ENCODE data around the gene CCNB3. TPM values are rescaled to one million over a fixed set of nuclear protein-coding genes. Genes with fewer than 3 reads are reported as not detected.
"Not testable (repeated sequence)": the region's sequence is repeated elsewhere in the genome, so short reads cannot be mapped to it uniquely, and the experiment has no call there.

CCNB3 gene
- total RNA-seq, 1 experiment from 2014 or later = 0.64 TPM

- POLR2A ChIA-PET; H3K27ac ChIP-seq (ENCODE audit: low read length); in situ Hi-C loops (cut with HindIII; ENCODE audit: low pct_unique_long_range_greater_than_20kb, low sequenced_read_pairs); BruUV-seq (replicated peaks); H3K9me3 ChIP-seq (ENCODE audit: control insufficient read depth, insufficient read depth, low read depth, low read length); H3K4me1 ChIP-seq (ENCODE audit: control insufficient read depth, insufficient read depth, low read length); H3K27me3 ChIP-seq (ENCODE audit: control insufficient read depth, insufficient read depth, low read length); intact Hi-C loops (cut with micrococcal nuclease; ENCODE audit: unreplicated experiment); CTCF ChIA-PET; DNase-seq (ENCODE audit: low read depth, low spot score); H3K4me3 ChIP-seq (ENCODE audit: low read depth in 2 of 2, low read length in 2 of 2); ATAC-seq; H3K36me3 ChIP-seq (ENCODE audit: control insufficient read depth, insufficient read depth, low read length): not testable (repeated sequence)
- TF ChIP-seq, protein P1, sequence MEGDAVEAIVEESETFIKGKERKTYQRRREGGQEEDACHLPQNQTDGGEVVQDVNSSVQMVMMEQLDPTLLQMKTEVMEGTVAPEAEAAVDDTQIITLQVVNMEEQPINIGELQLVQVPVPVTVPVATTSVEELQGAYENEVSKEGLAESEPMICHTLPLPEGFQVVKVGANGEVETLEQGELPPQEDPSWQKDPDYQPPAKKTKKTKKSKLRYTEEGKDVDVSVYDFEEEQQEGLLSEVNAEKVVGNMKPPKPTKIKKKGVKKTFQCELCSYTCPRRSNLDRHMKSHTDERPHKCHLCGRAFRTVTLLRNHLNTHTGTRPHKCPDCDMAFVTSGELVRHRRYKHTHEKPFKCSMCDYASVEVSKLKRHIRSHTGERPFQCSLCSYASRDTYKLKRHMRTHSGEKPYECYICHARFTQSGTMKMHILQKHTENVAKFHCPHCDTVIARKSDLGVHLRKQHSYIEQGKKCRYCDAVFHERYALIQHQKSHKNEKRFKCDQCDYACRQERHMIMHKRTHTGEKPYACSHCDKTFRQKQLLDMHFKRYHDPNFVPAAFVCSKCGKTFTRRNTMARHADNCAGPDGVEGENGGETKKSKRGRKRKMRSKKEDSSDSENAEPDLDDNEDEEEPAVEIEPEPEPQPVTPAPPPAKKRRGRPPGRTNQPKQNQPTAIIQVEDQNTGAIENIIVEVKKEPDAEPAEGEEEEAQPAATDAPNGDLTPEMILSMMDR (IDR thresholded peaks at IDR 0.05) = peak; percentile 8; the same call in 1 of the 2 replicates
Measured at GRCh38 chrX:50332668-50333067, 128.1 kb downstream of the CCNB3 start.

DNA sequence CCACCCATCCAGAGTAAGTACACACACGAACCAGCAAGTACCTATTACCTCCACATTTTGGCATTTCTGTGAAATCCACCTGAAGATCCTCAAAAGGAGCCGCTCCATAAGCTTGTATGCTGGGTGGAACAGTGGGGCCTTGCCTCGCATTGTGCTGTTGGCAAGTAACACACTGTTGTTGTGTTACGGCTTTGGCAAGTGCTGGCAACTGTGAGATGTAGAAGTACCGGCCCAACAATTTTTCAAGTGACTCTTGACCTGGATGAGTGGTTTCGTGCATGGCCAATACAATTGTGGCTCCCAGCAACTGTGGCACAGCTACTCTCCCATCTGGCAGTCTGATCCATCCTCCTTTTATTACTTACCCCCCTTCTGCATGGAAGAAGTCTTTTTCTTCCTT lies 128.7 kb downstream of the CCNB3 start:
- ATAC-seq = no peak
- Histone ChIP-seq H3K27me3 (ENCODE audit: control insufficient read depth, insufficient read depth, low read length) (no peaks in the 10 kb centered on the region), H3K27ac (ENCODE audit: low read length) (no peak overlapping the region), H3K36me3 (ENCODE audit: control insufficient read depth, insufficient read depth, low read length) (no peaks in the 10 kb centered on the region), H3K4me1 (ENCODE audit: control insufficient read depth, insufficient read depth, low read length) (no peaks in the 10 kb centered on the region), H3K4me3 (ENCODE audit: low read depth in 2 of 2, low read length in 2 of 2) (no peak overlapping the region), H3K9me3 (ENCODE audit: control insufficient read depth, insufficient read depth, low read depth, low read length) (no peaks in the 10 kb centered on the region)
- no peak for DNase-seq (ENCODE audit: low read depth, low spot score)
- intact Hi-C loops (cut with micrococcal nuclease; ENCODE audit: unreplicated experiment) = no loop called here
- in situ Hi-C loops (cut with HindIII; ENCODE audit: low pct_unique_long_range_greater_than_20kb, low sequenced_read_pairs) = no loop called here
- ChIA-PET POLR2A (no interaction called here), CTCF (no interaction called here)
- TF ChIP-seq SIN3A (IDR thresholded peaks at IDR 0.05; ENCODE audit: borderline replicate concordance, insufficient read depth, low read depth, low read length) (no peak), POLR2AphosphoS5 (IDR thresholded peaks at IDR 0.05; ENCODE audit: low read depth, low read length) (no peak), TCF7L2 (IDR thresholded peaks at IDR 0.05; ENCODE audit: low read depth, low read length) (no peak)
- TF ChIP-seq, protein P1 (IDR thresholded peaks at IDR 0.05) = no peak
- TF ChIP-seq, protein P2, sequence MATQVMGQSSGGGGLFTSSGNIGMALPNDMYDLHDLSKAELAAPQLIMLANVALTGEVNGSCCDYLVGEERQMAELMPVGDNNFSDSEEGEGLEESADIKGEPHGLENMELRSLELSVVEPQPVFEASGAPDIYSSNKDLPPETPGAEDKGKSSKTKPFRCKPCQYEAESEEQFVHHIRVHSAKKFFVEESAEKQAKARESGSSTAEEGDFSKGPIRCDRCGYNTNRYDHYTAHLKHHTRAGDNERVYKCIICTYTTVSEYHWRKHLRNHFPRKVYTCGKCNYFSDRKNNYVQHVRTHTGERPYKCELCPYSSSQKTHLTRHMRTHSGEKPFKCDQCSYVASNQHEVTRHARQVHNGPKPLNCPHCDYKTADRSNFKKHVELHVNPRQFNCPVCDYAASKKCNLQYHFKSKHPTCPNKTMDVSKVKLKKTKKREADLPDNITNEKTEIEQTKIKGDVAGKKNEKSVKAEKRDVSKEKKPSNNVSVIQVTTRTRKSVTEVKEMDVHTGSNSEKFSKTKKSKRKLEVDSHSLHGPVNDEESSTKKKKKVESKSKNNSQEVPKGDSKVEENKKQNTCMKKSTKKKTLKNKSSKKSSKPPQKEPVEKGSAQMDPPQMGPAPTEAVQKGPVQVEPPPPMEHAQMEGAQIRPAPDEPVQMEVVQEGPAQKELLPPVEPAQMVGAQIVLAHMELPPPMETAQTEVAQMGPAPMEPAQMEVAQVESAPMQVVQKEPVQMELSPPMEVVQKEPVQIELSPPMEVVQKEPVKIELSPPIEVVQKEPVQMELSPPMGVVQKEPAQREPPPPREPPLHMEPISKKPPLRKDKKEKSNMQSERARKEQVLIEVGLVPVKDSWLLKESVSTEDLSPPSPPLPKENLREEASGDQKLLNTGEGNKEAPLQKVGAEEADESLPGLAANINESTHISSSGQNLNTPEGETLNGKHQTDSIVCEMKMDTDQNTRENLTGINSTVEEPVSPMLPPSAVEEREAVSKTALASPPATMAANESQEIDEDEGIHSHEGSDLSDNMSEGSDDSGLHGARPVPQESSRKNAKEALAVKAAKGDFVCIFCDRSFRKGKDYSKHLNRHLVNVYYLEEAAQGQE (IDR thresholded peaks at IDR 0.05; ENCODE audit: insufficient read depth in 1 of 2, low read depth in 2 of 2, low read length in 1 of 2) = no peak
- BruUV-seq (replicated peaks) = no TSS peak

DNA sequence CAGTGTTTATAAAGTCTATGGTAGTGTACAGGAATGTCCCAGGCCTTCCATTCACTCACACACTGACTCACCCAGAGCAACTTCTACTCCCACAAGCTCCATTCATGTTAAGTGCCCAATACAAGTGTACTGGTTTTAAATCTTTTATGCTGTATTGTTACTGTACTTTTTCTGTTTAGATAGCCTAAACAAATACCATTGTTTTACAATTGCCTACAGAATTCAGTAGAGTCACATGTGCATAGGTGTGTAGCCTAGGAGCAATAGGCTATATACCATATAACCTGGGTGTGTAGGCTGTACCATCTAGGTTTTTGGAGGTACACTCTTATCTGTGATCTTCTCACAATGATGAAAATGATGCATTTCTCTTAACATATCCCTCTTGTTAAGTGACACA lies 139.4 kb downstream of the CCNB3 start:
- no peaks in the 10 kb centered on the region for H3K36me3 ChIP-seq (ENCODE audit: control insufficient read depth, insufficient read depth, low read length)
- ATAC-seq (no peak), DNase-seq (ENCODE audit: low read depth, low spot score) (no peak)
- H3K4me1 ChIP-seq (ENCODE audit: control insufficient read depth, insufficient read depth, low read length) = no peaks in the 10 kb centered on the region
- no peak overlapping the region for H3K4me3 ChIP-seq (ENCODE audit: low read depth in 2 of 2, low read length in 2 of 2)
- H3K9me3 ChIP-seq (ENCODE audit: control insufficient read depth, insufficient read depth, low read depth, low read length) = no peaks in the 10 kb centered on the region
- H3K27ac ChIP-seq (ENCODE audit: low read length) = no peak overlapping the region
- in situ Hi-C loops (cut with HindIII; ENCODE audit: low pct_unique_long_range_greater_than_20kb, low sequenced_read_pairs) = no loop called here
- TF ChIP-seq SIN3A (IDR thresholded peaks at IDR 0.05; ENCODE audit: borderline replicate concordance, insufficient read depth, low read depth, low read length) (no peak), POLR2AphosphoS5 (IDR thresholded peaks at IDR 0.05; ENCODE audit: low read depth, low read length) (no peak), TCF7L2 (IDR thresholded peaks at IDR 0.05; ENCODE audit: low read depth, low read length) (no peak)
- TF ChIP-seq, protein P1 (IDR thresholded peaks at IDR 0.05) = no peak
- TF ChIP-seq, protein P2 (IDR thresholded peaks at IDR 0.05; ENCODE audit: insufficient read depth in 1 of 2, low read depth in 2 of 2, low read length in 1 of 2) = no peak
- ChIA-PET CTCF (no interaction called here), POLR2A (no interaction called here)
- intact Hi-C loops (cut with micrococcal nuclease; ENCODE audit: unreplicated experiment) = no loop called here
- no peaks in the 10 kb centered on the region for H3K27me3 ChIP-seq (ENCODE audit: control insufficient read depth, insufficient read depth, low read length)
- BruUV-seq (replicated peaks) = no TSS peak

Data from Panc1 (cell line).